Measurements from ENCODE around the gene SLC22A8. TPM values are rescaled to one million over a fixed set of nuclear protein-coding genes. Genes with fewer than 3 reads are reported as not detected.

SLC22A8 gene
- total and polyA plus RNA-seq, 2 experiments from 2014 or later: not detected

DNA sequence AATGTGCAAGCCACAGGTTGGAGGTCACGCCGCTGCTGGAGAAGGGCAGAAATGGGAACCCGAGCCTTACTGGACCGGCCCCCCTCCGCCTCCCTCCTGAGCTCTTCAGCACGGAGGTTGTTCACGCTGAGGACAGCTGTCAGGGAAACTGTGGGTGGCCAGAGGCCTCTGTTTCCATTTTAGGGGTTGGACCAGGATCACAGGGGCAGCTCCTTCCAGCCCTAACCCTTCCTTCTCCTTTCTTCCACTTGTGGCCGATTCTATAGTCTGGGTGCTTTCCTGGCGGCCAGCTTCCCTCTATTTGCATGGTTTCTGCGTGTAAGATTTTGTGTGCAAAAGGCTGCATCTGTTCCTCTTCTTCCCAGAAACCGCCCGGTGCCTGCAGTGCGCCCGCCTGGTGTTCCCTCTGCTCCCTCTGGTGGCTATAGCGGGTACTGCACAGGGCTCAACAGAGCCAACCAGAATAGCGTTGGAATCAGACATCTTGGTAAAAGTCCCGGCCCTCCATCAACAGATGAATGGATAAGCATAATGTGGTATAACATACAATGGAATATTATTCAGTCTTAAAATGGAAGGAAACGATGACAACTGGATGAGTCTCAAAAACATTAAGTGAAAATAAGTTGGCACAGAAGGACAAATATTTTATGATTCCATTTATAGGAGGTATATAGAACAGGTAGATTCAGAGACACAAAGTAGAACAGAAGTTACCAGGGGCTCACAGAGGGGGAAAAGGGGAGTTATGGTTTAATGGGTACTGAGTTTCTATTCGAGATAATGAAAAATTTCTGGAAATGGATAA lies 8.4 kb upstream of the SLC22A8 start:
- no peaks in the 10 kb centered on the region for H3K36me3 ChIP-seq (ENCODE audit: insufficient read depth)
- H3F3A ChIP-seq (replicated peaks; ENCODE audit: low read depth): no peaks in the 10 kb centered on the region
- ATAC-seq: peak; percentile 68
- no peak overlapping the region for H3K4me3 ChIP-seq
- H3K9me2 ChIP-seq (ENCODE audit: insufficient read depth): no peaks in the 10 kb centered on the region
- H3K27ac ChIP-seq (ENCODE audit: low read depth): no peak overlapping the region
- Mint-ChIP-seq H3K9me3 (peaks cover 21% of the 10 kb centered on the region), H3K4me3 (no peak overlapping the region), H3K27me3 (ENCODE audit: insufficient read depth, low read depth, poor library complexity) (peaks cover 7% of the 10 kb centered on the region), H3K36me3 (ENCODE audit: low read depth) (no peaks in the 10 kb centered on the region; the same call in 2 of the 3 replicates), H3K4me1 (peaks cover 9% of the 10 kb centered on the region), H3K27ac (no peak overlapping the region)
- peak; percentile 91 for DNase-seq (ENCODE audit: low spot score)
- no peaks in the 10 kb centered on the region; the same call in 1 of the 2 replicates for H3K27me3 ChIP-seq (ENCODE audit: insufficient read depth)
- H2AFZ ChIP-seq: peak overlapping the region; percentile 83
- TF ChIP-seq, protein P1, sequence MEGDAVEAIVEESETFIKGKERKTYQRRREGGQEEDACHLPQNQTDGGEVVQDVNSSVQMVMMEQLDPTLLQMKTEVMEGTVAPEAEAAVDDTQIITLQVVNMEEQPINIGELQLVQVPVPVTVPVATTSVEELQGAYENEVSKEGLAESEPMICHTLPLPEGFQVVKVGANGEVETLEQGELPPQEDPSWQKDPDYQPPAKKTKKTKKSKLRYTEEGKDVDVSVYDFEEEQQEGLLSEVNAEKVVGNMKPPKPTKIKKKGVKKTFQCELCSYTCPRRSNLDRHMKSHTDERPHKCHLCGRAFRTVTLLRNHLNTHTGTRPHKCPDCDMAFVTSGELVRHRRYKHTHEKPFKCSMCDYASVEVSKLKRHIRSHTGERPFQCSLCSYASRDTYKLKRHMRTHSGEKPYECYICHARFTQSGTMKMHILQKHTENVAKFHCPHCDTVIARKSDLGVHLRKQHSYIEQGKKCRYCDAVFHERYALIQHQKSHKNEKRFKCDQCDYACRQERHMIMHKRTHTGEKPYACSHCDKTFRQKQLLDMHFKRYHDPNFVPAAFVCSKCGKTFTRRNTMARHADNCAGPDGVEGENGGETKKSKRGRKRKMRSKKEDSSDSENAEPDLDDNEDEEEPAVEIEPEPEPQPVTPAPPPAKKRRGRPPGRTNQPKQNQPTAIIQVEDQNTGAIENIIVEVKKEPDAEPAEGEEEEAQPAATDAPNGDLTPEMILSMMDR (conservative IDR thresholded peaks at IDR 0.05; ENCODE audit: low read depth in 2 of 2): peak; percentile 98 to 100
- TF ChIP-seq ZNF114 (CRISPR knock-in tag; IDR thresholded peaks at IDR 0.05) (no peak), JUNB (IDR thresholded peaks at IDR 0.05; ENCODE audit: unreplicated experiment) (no peak), EZH2 (IDR thresholded peaks at IDR 0.05; ENCODE audit: low read depth, unreplicated experiment) (no peak), REST (IDR thresholded peaks at IDR 0.05; ENCODE audit: unreplicated experiment) (no peak), EZH2phosphoT487 (IDR thresholded peaks at IDR 0.05; ENCODE audit: unreplicated experiment) (no peak), STAT1 (IDR thresholded peaks at IDR 0.05; ENCODE audit: unreplicated experiment) (no peak), ZNF462 (CRISPR knock-in tag; IDR thresholded peaks at IDR 0.05) (0 out of 2 replicates have a peak, but pooled peaks have one; percentile 15), POLR2AphosphoS5 (IDR thresholded peaks at IDR 0.05; ENCODE audit: low read depth) (no peak)
- TF ChIP-seq, protein P2, sequence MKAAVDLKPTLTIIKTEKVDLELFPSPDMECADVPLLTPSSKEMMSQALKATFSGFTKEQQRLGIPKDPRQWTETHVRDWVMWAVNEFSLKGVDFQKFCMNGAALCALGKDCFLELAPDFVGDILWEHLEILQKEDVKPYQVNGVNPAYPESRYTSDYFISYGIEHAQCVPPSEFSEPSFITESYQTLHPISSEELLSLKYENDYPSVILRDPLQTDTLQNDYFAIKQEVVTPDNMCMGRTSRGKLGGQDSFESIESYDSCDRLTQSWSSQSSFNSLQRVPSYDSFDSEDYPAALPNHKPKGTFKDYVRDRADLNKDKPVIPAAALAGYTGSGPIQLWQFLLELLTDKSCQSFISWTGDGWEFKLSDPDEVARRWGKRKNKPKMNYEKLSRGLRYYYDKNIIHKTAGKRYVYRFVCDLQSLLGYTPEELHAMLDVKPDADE (IDR thresholded peaks at IDR 0.05): no peak
- H3K79me2 ChIP-seq (replicated peaks; ENCODE audit: insufficient read depth): no peaks in the 10 kb centered on the region
- no peaks in the 10 kb centered on the region for H4K20me1 ChIP-seq (replicated peaks; ENCODE audit: insufficient read depth)
- no peaks in the 10 kb centered on the region; the same call in 1 of the 2 replicates for H3K4me1 ChIP-seq (ENCODE audit: insufficient read depth)
- peak overlapping the region; percentile 18; the same call in 1 of the 2 replicates for H3K4me2 ChIP-seq

Measured in GM23338 (cell line).